GM10266 (cell line): ENCODE measurements around the gene SULT1C4.

Source experiments
- DNase-seq: peaks from one replicate; pipeline ENCODE4 v3.0.0; 2012; ENCODE audit errors: extremely low spot score
- CTCF ChIP-seq: IDR thresholded peaks from 2 replicates; pipeline ENCODE4 v1.5.1; 2012; ENCODE audit warnings: mild to moderate bottlenecking, low read depth; ENCODE audit not compliant: control insufficient read depth, insufficient read depth; ENCODE audit errors: missing control alignments

The SULT1C4 gene

GRCh38 chr2:108370080-108370479, 7.7 kb upstream of the SULT1C4 start:
- DNase-seq = no peak
- no peak for TF ChIP-seq CTCF

- no peak for DNase-seq
Observed at GRCh38 chr2:108376774-108377173, 980 bp upstream of the SULT1C4 start.

GRCh38 chr2:108377401-108377800, 353 bp upstream of the SULT1C4 start:
- no peak for TF ChIP-seq CTCF
- DNase-seq = no peak

More at GRCh38 chr2:108376774-108377173, 980 bp upstream of the SULT1C4 start:
- TF ChIP-seq CTCF = no peak

GRCh38 chr2:108378851-108379250, 1.1 kb downstream of the SULT1C4 start:
- DNase-seq = no peak
- no peak for TF ChIP-seq CTCF

- no peak for TF ChIP-seq CTCF
- DNase-seq = no peak
Observed at GRCh38 chr2:108382196-108382595, 4.4 kb downstream of the SULT1C4 start.

GRCh38 chr2:108383146-108383830, 5.5 kb downstream of the SULT1C4 start:
- no peak for TF ChIP-seq CTCF
- no peak for DNase-seq

- TF ChIP-seq CTCF = no peak
- no peak for DNase-seq
Observed at GRCh38 chr2:108384662-108385393, 7.1 kb downstream of the SULT1C4 start.
